HPDE6-E6E7 (cell line): Measurements from ENCODE around the gene SMTN.

Source experiments
- DNase-seq: peaks from one replicate; pipeline ENCODE4 v3.0.0; 2011; ENCODE audit warnings: missing footprints; ENCODE audit errors: extremely low spot score

Gene SMTN

DNA sequence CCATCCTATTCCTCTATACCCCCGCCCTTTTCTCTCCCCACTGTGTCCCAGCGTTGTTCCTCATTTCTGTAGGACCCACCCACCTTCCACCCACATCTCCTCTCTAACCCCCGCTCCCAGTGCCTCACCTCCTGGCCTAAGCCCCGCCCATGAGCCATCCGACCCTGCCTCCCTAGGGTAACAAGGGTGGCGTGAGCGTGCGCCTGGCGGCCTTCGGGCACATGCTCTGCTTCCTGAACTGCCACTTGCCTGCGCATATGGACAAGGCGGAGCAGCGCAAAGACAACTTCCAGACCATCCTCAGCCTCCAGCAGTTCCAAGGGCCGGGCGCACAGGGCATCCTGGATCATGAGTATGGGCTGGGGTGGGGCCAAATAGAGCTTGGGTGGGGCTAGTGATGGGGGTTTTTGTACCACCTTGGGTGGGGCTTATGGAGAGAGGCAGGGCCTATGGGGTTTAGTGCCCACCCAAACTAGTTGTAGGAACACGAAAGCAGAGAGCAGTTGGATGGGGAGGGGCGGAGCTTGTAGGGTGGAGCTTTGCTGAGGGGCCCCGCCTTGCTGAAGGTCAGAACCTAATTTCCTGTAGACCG lies 46.2 kb downstream of the SMTN start:
- DNase-seq = no peak

DNA sequence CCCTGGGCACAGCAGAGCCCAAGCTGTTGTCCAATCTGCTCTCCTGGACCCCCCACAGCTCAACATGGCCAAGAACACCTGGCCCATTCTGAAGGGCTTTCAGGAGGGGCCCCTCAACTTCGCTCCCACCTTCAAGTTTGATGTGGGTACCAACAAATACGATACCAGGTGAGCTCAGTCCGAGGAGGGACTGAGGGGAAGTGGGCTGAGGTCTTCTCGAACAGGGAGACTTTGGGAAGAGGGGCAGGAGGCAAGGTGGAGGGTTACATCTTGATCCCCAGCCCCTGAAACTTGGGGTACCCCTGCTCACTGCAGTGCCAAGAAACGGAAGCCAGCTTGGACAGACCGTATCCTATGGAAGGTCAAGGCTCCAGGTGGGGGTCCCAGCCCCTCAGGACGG lies 47.0 kb downstream of the SMTN start:
- DNase-seq = no peak

DNA sequence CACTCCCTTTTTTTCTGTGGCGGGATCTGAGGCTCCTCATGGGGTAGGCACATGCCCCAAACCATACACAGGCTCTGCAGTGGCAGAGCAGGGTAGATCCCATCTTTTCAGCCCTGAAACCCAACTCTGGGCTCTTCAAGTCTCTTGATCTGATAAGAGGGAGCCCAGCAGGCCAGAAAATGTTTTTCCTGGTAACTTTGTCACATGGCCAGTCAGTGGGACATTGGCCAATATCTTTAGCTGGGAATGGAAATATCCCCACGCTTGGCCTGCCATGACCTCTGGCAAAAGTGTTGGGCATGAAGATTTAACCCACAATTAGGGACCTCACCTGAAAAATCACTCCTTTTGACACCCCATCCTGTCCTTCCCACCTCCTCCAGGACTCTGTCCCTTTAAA lies 49.8 kb downstream of the SMTN start:
- DNase-seq = no peak

DNA sequence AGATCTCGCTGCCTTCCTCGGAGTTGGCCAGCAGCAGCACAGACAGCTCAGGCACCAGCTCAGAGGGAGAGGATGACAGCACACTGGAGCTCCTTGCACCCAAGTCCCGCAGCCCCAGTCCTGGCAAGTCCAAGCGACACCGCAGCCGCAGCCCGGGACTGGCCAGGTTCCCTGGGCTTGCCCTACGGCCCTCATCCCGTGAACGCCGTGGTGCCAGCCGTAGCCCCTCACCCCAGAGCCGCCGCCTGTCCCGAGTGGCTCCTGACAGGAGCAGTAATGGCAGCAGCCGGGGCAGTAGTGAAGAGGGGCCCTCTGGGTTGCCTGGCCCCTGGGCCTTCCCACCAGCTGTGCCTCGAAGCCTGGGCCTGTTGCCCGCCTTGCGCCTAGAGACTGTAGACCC lies 52.8 kb downstream of the SMTN start:
- DNase-seq = no peak

DNA sequence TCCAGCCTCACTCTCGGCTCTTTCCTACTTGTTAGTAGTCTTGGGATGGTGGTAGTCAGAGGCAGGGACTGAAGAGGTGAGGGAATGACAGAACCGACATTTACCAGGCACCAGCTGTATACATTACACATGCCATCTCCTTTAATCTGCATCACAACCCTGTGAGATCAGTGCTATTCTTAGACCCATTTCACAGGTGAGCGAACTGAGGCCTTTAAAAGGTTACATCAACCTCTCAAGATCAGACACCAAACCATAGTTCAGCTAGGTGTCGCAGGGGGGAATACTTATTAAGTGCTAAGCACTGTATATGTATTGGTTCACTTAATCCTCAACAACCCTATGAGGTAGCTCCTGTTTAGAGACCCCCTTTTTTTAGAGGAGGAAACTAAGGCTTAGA lies 53.6 kb downstream of the SMTN start:
- DNase-seq = no peak

DNA sequence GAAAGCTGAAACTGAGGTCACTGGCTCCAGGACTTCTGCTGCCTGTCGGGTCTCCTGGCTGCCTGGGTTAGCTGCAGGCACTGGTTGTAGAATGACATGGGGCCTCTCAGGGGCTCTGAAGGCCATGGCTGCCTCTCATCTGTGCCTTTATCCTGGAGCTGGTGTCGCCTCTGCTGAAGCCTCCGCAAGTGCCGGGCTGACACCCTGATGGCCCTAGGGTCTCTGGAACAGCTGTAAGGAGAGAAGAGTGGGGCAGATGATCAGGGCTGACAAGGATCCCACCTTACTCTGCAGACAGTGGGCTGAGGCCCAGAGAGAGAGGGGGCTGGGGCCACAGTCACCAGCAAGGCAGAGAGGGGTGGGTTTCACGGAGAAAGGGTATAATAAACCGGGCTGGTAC lies 54.6 kb downstream of the SMTN start:
- no peak for DNase-seq

DNA sequence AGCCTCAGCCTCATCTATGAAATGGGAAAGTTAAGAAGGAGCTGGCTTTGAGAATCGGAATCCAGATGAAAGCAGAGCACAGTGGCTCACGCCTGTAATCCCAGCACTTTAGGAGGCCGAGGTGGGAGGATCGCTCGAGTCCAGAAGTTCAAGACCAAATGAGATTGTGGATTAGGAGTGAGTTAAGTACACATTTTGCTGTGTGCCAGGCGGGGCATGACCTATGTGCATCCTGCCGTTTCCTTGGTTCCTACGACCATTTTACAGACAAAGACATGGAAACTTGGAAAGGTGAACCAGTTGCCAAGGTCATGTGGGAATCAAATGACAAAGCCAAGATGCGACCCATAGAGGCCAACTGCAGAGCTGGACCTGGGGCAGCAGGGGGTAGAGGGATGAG lies 55.0 kb downstream of the SMTN start:
- DNase-seq = no peak

DNA sequence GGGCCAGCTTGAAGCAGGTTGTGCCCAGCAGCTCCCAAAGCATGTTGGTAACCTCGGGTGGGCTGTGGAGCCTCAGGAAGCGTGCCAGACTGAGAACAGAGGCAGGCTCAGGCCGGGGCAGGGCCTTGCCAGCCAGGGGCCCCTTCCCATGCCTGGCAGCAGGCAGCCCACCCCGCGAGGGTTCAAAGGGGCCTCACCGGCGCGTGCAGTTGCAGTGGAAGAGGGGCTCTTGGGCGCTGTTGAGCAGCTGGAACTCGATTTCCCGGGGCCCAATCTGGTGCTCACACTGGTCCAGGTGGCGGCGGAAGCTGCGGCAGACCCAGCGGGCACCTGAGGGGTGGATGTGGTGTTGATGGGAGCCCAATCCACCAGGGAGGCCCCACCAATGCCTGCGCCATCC lies 55.6 kb downstream of the SMTN start:
- no peak for DNase-seq

DNA sequence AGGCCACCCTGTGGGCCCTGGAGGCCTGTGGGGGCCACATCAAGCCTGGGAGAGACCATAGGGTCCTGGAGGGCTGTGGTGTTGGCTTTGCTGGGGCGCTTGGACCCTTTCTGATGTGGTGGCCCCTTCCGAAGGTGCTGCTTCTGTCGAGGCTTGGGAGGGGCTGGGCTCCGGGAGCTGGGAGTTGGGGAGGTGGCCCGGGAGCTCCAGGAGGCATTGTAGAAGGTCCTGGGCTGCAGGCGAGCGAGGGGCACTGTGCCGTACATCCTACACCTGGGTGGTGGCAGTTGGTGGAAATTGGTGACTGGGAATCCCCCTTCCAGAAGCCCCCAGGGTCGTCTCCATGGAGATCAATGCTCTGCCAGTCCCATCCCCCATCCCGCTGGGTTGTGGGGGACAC lies 56.6 kb downstream of the SMTN start:
- DNase-seq = no peak

DNA sequence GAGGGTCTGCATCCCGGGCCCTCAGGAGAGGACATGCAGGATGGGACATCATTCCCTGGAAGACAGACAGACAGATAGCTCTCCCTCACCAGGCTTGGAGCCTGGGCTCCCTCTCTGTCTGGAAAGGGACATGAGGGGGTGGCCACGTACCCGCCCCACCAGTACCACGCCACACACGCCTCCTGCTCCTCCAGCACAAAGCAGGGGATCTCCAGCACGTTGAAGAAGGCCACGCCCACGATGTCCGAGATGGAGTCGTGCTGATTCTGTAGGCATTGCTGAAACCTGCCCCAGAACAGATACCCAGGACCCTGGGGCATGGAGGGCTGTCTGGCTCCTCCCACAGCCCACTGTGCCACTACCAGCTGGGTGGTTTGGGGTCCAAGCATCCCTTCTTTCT lies 57.0 kb downstream of the SMTN start:
- DNase-seq = no peak

DNA sequence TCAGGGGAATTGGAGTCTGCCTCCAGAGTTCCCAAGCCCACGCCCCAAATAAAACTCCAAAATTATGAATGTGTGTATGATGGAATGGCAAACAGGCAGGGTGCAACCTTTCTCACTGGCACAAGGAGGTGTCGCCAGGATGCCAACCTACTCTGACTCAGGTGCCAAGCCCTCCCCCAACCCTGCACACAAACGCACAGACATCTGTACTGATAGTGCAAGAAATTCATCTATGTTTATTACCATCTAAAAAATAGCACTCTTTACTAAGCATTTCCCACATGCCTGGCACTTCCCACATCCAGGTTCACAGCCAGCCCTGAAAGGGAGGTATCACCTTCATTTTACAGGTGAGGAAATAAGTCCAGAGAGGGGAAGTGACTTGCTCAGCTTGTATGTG lies 57.9 kb downstream of the SMTN start:
- DNase-seq = no peak

DNA sequence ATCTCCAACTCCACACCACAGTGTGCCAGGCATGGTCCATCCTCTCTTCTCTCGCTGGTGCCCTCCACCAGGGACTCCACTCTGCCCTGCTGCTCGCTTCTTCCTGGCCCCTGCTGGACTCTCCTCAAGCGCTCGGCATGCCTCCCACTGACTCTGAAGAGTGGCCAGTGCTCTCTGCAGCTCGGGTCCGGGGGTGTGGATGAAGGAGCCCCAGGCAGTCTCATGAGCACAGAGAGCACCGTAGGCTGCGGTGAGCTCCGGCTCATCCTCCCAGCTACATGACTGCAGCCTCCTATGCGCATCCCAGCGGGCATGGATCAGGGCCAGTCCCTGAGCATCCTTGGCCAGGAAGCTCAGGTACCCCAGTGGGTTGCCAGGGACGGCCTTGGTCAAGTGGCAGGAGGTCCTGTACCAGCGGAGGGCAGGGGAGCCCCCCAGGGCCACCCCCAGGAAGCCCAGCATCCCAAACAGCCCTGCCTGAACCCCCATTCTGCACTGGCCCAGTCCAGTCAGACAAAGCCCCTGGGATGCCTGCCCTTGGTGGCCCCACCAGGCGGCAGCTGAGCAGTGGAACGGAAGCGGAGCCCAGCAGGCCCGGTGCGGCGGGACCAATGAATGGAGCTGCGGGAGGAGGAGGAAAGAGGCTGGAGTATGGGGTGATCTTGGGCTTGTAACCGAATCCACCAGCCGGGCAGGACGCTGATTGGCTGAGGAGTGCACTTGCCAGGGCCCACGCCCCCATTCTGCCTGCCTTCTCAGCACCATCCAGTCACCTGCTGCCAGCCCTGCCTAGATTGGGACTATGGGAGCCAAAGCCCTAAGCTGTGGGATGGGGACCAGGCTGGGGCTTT lies 59.0 kb downstream of the SMTN start, which contains the start of gene PLA2G3:
Gene PLA2G3, minus strand, starts transcription at position 643 of the 851 bp plus-strand sequence. Its CDS starts 154 bp downstream, at position 489.
- DNase-seq = no peak

DNA sequence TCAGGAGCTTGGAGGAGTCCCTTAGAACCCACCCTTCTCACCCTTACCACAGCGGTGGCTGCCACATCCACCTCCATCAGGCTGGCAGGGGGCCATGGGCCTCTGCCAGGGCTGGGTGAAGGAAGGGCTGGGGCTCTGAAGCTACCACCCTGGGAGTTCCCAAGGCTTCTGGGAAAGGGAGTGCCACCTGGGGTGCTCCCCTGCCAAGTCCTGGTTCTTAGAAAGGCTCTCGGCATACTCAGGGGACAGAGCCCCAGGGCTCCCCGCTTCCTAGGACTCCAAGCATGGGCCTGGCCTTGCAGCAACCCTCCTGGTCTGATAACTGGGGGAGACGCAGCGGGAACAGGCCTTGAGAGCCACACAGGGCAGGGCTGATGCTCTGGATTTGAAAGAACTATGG lies 59.6 kb downstream of the SMTN start:
- no peak for DNase-seq

DNA sequence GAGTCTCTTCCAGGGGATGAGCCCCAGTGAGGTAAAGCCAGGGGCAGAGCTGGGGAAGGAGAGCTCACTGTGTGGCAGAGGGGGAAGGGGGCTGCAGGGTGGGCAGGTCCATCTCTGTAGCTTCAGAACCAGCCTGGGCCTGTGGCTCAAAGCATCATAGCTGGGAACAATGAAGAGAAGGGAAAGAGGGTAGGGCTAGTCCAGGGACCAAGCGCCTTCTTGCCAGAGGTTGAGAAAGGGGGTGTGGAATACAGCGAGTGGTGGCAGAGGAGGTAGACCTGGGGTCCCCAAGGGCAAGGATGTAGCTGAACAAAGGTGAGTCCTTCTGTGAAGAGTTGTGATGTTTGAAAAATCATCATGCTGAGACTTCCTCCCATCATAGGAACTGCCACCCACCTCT lies 60.4 kb downstream of the SMTN start:
- DNase-seq = no peak

DNA sequence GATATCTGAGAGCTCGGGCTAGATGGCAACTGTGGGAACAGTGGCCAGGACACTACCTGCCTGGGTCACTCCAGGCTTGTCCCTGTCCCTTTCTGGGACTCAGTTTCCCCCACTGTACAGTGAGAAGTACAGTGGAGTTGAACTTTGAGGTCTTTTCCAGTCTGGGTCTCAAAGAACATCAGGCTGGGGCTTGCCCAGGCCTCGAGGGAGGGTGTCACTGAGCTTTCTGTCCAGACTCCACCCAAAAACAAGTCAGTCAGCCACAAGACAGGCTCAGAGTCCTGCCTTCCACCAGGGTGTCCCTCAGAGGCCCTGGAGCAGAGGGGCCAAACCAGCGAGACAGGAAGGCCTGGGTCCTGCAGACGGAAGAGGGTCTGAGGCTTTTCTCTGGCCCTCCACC lies 61.2 kb downstream of the SMTN start:
- no peak for DNase-seq

DNA sequence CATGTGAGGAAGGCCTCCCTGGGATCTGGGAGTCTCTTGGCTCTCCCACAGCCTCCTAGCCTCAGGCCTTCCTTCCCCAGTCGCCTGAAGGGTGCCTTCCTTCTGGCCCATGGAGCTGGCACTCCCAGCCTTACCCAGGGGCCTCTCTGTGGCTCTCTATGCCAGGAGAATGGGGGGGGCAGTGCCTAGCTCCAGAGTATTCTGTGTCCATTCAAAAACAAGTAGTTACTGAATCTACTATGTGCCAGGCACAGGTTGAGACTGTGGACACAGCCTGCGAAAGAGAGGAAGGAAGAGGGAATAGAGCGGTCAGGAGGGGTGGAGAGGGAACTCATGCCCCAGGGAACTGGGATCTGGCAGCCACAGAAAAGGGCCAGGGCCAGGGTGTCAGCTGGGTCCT lies 61.9 kb downstream of the SMTN start:
- DNase-seq = no peak

DNA sequence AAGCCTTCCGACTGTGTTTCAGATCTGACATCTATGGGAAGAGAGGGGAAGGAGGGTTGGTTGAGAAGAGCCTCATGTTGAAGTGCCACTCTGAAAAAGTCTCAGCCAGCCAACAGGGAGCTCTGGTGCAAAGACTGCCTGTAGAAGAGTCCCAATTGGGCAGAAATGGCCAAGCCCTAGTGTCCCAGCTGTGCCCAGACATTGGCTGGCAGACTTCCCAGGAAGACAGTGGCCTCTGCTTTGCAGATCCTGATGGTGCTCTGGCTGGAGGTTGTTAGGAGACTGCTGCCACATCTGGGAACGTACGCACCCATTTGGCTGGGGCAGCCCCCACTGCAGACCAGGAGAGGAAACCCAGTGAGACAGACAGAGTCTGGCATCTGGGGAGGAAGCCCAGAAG lies 62.4 kb downstream of the SMTN start:
- DNase-seq = no peak

DNA sequence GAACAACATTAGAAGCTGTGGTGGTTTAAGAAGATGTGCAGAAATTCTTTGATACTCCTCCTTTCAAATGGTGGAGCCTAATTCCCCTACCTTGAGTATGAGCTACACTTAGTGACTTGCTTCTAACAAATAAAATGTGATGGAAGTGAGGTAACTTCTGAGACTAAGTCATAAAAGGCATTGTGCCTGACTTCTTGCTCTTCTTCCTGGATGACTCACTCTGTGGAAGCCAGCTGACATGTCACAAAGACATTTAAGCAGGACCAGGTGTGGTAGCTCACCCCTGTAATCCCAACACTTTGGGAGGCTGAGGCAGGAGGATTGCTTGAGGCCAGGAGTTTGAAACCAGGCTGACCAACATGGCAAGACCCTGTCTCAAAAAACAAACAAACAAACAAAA lies 63.1 kb downstream of the SMTN start:
- no peak for DNase-seq

DNA sequence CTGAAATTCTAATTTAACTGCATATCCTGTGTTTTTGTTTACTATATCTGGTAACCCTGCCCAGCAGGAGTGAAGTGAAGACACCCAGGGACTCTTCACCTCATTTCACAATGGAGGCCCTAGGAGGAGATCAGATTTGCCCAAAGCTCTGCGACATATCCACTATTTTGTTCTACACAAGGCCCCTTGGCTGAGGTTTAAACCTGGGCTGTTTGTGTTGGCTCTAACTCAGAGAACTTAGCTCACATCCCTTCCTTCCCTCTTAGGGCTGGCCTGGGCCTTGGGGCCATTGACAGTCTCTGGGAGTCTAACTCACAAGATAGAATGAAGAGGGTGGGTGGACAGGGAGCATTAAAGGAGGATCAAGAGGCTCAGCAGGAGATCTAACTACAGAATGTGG lies 67.4 kb downstream of the SMTN start:
- DNase-seq = no peak

DNA sequence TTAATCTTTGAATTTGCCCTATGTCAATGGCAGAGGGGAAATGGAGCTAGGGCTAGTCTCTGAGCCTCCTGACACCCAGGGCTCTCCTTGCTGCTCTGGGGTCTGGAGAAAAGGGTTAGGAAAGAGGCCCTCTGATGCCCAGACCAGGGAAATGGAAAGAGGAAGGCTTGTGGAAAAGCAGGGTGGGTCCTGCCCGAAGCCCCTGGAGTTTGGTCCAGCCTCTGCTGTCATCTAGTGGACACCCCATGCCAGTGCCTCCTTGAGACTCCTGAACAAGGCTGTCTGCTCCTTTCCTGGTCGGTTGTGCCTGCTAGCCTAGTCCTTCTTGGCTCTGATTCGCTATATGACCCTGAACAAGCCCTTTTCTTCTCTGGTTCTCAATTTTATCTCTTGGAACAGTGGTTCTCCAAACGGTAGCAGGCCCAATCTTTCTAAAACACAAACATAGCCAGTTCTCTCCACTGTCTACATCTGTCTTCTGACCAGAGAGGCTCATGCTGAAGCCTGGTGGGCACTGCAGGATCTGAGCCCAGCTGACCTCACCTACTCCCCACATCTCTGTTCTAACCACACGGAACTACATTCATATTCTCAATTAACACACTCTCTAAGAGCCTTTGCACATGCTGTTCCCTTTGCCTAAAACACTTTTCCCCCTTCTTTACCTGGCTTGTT lies 68.0 kb downstream of the SMTN start:
- peak; percentile 84 for DNase-seq

DNA sequence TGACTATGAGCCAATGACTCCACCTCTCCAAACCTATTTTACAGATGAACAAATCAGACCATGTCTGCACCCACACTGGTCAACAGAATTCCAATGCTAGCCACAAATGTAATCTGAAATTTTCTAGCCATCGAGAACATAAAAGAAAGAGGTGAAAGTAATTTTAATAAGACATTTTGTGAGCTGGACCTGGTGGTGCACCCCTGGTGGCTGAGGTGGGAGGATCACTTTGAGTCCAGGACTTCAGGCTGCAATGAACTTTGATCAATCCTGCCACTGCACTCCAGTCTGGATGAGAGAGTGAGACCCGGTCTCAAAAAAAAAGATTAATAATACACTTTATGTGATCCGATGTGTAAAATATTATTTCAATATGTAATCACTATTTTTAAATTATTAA lies 69.5 kb downstream of the SMTN start:
- no peak for DNase-seq

DNA sequence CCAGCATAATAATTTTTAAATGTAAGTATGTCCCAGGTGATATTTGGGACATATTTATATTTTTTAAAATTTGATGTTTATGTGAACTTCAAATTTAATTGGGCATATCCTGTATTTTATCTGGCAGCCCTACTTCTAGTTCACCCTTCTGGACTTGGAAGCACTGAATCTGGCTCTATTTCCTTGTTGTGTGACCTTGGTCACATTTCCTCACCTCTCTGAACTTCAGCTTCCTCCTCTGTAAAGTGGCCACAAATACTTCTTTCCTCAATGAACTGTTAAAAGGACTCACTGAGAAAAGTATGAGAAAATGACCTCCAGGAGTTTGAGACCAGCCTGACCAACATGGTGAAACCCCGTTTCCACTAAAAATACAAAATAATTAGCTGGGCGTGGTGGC lies 70.8 kb downstream of the SMTN start:
- DNase-seq = no peak

DNA sequence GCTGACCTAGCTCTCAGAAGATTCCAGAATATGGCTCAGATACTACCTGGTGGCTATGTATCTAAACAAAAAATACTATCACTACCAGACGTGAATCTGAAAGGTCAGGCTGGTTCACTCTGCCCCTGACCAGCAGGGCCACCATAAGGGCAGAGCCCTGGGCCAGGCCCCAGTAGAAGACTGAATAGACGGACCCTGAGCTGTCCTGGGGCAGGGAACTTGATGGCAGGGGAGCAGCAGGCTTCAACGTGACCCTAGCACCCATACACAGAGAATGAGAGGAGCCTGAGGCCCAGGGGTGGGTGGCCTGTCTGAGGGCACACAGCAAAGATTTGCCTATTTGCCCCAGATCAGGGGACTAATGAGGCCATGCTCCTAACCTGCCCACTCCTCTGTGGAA lies 72.2 kb downstream of the SMTN start:
- DNase-seq = no peak
